GM12878 (cell line): Measurements from ENCODE around the gene COG7. TPM values are rescaled to one million over a fixed set of nuclear protein-coding genes. Genes with fewer than 3 reads are reported as not detected.

Experiments used
- ATF7 ChIP-seq: fragments of 450-650 bp; IDR thresholded peaks from 2 replicates; pipeline ENCODE4 v1.6.1; 2016; ENCODE audit warnings: low read depth, mild to moderate bottlenecking
- BCLAF1 ChIP-seq: fragments of 450-650 bp; IDR thresholded peaks from 2 replicates; pipeline ENCODE4 v1.6.1; 2017; ENCODE audit warnings: antibody characterized with exemption, mild to moderate bottlenecking, moderate library complexity
- CEBPZ ChIP-seq: fragments of 150-350 bp; IDR thresholded peaks from 2 replicates; pipeline ENCODE4 v1.6.1; 2016; ENCODE audit warnings: low read depth, low read length
- CHD2 ChIP-seq: IDR thresholded peaks from 2 replicates; pipeline ENCODE4 v1.6.1; 2011; ENCODE audit warnings: low read depth, low read length, improper control_type of control experiment, borderline replicate concordance
- DPF2 ChIP-seq: fragments of 450-650 bp; IDR thresholded peaks from 2 replicates; pipeline ENCODE4 v1.6.1; 2017; ENCODE audit warnings: mild to moderate bottlenecking
- GATAD2B ChIP-seq: fragments of 450-650 bp; conservative IDR thresholded peaks from 2 replicates; pipeline ENCODE4 v1.6.1; 2017; ENCODE audit warnings: low read depth, mild to moderate bottlenecking, moderate library complexity
- HCFC1 ChIP-seq: fragments of 150-350 bp; IDR thresholded peaks from 2 replicates; pipeline ENCODE4 v1.6.1; 2014; ENCODE audit warnings: low read length
- IKZF1 ChIP-seq: fragments of 450-650 bp; conservative IDR thresholded peaks from 2 replicates; pipeline ENCODE4 v1.6.1; 2017; ENCODE audit warnings: antibody characterized with exemption, mild to moderate bottlenecking
- IRF4 ChIP-seq: IDR thresholded peaks from 2 replicates; pipeline ENCODE4 v1.6.1; 2011; ENCODE audit warnings: low read depth, low read length
- KLF5 ChIP-seq: fragments of 450-650 bp; IDR thresholded peaks from 2 replicates; pipeline ENCODE4 v1.6.1; 2014; ENCODE audit warnings: mild to moderate bottlenecking; ENCODE audit not compliant: partially characterized antibody
- LARP7 ChIP-seq: fragments of 450-650 bp; IDR thresholded peaks from 2 replicates; pipeline ENCODE4 v1.6.1; 2017; ENCODE audit warnings: mild to moderate bottlenecking
- NKRF ChIP-seq: fragments of 450-650 bp; conservative IDR thresholded peaks from 2 replicates; pipeline ENCODE4 v1.6.1; 2017; ENCODE audit warnings: mild to moderate bottlenecking, moderate library complexity
- PKNOX1 ChIP-seq: fragments of 450-650 bp; IDR thresholded peaks from 2 replicates; pipeline ENCODE4 v1.6.1; 2016; ENCODE audit warnings: mild to moderate bottlenecking
- POLR2A ChIP-seq: IDR thresholded peaks from 2 replicates; pipeline ENCODE4 v1.6.1; 2011; ENCODE audit warnings: low read depth, mild to moderate bottlenecking, low read length
- SMAD5 ChIP-seq: IDR thresholded peaks from 2 replicates; pipeline ENCODE4 v1.6.1; 2016; ENCODE audit warnings: antibody characterized with exemption, low read depth
- SP1 ChIP-seq: IDR thresholded peaks from one replicate; pipeline ENCODE4 v1.6.1; 2011; ENCODE audit warnings: low read depth, low read length
- TBL1XR1 ChIP-seq: IDR thresholded peaks from 2 replicates; pipeline ENCODE4 v1.6.1; 2012; ENCODE audit warnings: low read depth, low read length, improper control_type of control experiment
- ZBTB11 ChIP-seq: fragments of 450-650 bp; formaldehyde crosslinking; IDR thresholded peaks from 2 replicates; pipeline ENCODE4 v1.5.0; 2022; ENCODE audit warnings: mild to moderate bottlenecking, missing genetic modification characterization
- polyA plus RNA-seq, 11 experiments: library from polyadenylated mRNA; depleted of rRNA in 4 of 11; unstranded in 6 of 11; stranded (reverse) in 5 of 11; fragments of >200 nt; fragmentation: Nextera tagmentation in 4 of 11; fragmentation: Illumina TruSeq in 1 of 11; extraction: Ambion mirVana in 4 of 11; extraction: Trizol in 1 of 11; gene quantifications; 1 replicate in 1 of 11; 2 replicates in 10 of 11; pipeline versions ENCODE4 v1.2.1 to v1.2.3, GENCODE V29; 2011 to 2016; ENCODE audit warnings: inconsistent platforms in 2 of 11, missing spikeins in 2 of 11, low read depth in 1 of 11
- total RNA-seq, 4 experiments: library from RNA; depleted of rRNA in 3 of 4; stranded (reverse); fragments of >200 nt in 3 of 4; fragmentation: Illumina TruSeq in 1 of 4; extraction: Trizol in 1 of 4; gene quantifications; 2 replicates each; pipeline versions ENCODE4 v1.2.1 to v1.2.3, GENCODE V29; 2013 to 2021

The COG7 gene
- total and polyA plus RNA-seq, 10 of the 15 experiments (the other 5 are each of a cell fraction or from before 2014, with no cell fraction given), result 2.9 to 24.0 (median 10.0) TPM

- TF ChIP-seq BCLAF1 (no peak), KLF5 (no peak), TBL1XR1 (no peak), SP1 (no peak), LARP7 (no peak), POLR2A (no peak), GATAD2B (0 out of 2 replicates have a peak, but pooled peaks have one; percentile 37), DPF2 (peak; percentile 25; the same call in 1 of the 2 replicates), ATF7 (no peak), SMAD5 (no peak), HCFC1 (no peak), CEBPZ (no peak), IRF4 (no peak), PKNOX1 (no peak), NKRF (no peak), ZBTB11 (CRISPR knock-in tag) (no peak), IKZF1 (peak; percentile 55; the same call in 1 of the 2 replicates), CHD2 (no peak)
Measured at GRCh38 chr16:23365602-23366240, 87.3 kb downstream of the COG7 start (continued).
